ENCODE data around the gene DSCAM.

- TF ChIP-seq CTCF (IDR thresholded peaks at IDR 0.05; ENCODE audit: insufficient read depth, low read length, poor library complexity, severe bottlenecking) (no peak), EZH2phosphoT487 (conservative IDR thresholded peaks at IDR 0.05; ENCODE audit: low read length) (no peak)
Observed at GRCh38 chr21:40208206-40208947, 638.6 kb downstream of the DSCAM start.

All from SU-DHL-6 (cell line).